Left ventricle myocardium inferior (tissue), 1 donor: Measurements from ENCODE around the gene ZNF568. TPM values are rescaled to one million over a fixed set of nuclear protein-coding genes. Genes with fewer than 3 reads are reported as not detected.

Experiments used
- DNase-seq: peaks from one replicate; pipeline ENCODE4 v3.0.0-alpha.2; 2020
- H3K27ac ChIP-seq: fragments of 200-600 bp; replicated peaks from 2 replicates; pipeline ENCODE4 v1.8.0; 2021
- H3K27me3 ChIP-seq: fragments of 200-600 bp; 2 replicates; pipeline ENCODE4 v1.8.0; 2021; ENCODE audit warnings: low read depth
- H3K36me3 ChIP-seq: fragments of 200-600 bp; 2 replicates; pipeline ENCODE4 v1.8.0; 2021
- H3K4me1 ChIP-seq: fragments of 200-600 bp; 2 replicates; pipeline ENCODE4 v1.8.0; 2021
- H3K4me3 ChIP-seq: fragments of 200-600 bp; 2 replicates; pipeline ENCODE4 v1.8.0; 2021; ENCODE audit warnings: mild to moderate bottlenecking, moderate library complexity
- H3K9me3 ChIP-seq: fragments of 200-600 bp; replicated peaks from 2 replicates; pipeline ENCODE4 v1.8.0; 2021
- intact Hi-C: fragments of 100-400 bp; cut with micrococcal nuclease; formaldehyde crosslinking; loops from one replicate; pipeline ENCODE4 v1.11.0; 2022
- total RNA-seq: library from RNA; stranded (reverse); fragmentation: NEBNext Ultra II Directional; extraction: Animal tissue kit (Norgen Biotek cat#: 25700); gene quantifications from one replicate; pipeline ENCODE4 v1.2.1, GENCODE V29; 2021
- TF ChIP-seq, protein P1 (sequence below): fragments of 200-600 bp; IDR thresholded peaks from 2 replicates; pipeline ENCODE4 v1.8.0; 2021; ENCODE audit warnings: antibody characterized with exemption, mild to moderate bottlenecking, borderline replicate concordance
- donor health status: DM: no; HTN: yes; CAD: no; lungs with severe emphysema.

The ZNF568 gene
- total RNA-seq, 1 donor from 2014 or later = 7.1 TPM

- DNase-seq = no peak
- Histone ChIP-seq H3K27me3 (no peaks in the 10 kb centered on the region), H3K4me3 (no peak overlapping the region), H3K4me1 (no peaks in the 10 kb centered on the region), H3K9me3 (no peaks in the 10 kb centered on the region), H3K36me3 (peaks cover 36% of the 10 kb centered on the region), H3K27ac (no peak overlapping the region)
- TF ChIP-seq, protein P1, sequence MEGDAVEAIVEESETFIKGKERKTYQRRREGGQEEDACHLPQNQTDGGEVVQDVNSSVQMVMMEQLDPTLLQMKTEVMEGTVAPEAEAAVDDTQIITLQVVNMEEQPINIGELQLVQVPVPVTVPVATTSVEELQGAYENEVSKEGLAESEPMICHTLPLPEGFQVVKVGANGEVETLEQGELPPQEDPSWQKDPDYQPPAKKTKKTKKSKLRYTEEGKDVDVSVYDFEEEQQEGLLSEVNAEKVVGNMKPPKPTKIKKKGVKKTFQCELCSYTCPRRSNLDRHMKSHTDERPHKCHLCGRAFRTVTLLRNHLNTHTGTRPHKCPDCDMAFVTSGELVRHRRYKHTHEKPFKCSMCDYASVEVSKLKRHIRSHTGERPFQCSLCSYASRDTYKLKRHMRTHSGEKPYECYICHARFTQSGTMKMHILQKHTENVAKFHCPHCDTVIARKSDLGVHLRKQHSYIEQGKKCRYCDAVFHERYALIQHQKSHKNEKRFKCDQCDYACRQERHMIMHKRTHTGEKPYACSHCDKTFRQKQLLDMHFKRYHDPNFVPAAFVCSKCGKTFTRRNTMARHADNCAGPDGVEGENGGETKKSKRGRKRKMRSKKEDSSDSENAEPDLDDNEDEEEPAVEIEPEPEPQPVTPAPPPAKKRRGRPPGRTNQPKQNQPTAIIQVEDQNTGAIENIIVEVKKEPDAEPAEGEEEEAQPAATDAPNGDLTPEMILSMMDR = no peak
- intact Hi-C loops = no loop called here
Measured at GRCh38 chr19:36986131-36986530, 70.0 kb downstream of the ZNF568 start.

DNA sequence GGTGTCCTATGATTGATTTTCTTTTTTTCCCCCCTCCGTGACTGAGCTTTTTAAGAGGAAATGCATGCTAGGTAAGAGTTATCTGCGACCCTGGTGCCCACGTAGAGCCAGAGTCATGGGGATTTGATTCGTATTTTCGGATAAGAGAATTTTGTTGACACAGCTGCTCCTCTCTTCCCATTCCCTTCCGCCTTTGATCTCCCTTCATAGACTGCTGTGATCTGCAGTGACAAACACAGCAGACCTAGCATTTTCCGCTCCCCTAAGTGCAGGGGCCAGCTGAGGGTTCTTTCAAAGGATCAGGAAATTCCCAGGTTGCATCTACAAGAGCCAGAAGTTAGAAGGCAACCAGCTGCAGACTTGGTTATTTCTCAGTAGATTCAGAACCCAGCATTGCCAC, 70.5 kb downstream of the ZNF568 start:
- Histone ChIP-seq H3K27me3 (no peaks in the 10 kb centered on the region), H3K9me3 (peaks cover 2% of the 10 kb centered on the region), H3K4me1 (no peaks in the 10 kb centered on the region), H3K36me3 (peaks cover 36% of the 10 kb centered on the region), H3K4me3 (no peak overlapping the region), H3K27ac (no peak overlapping the region)
- intact Hi-C loops = no loop called here
- TF ChIP-seq, protein P1 = no peak
- no peak for DNase-seq

DNA sequence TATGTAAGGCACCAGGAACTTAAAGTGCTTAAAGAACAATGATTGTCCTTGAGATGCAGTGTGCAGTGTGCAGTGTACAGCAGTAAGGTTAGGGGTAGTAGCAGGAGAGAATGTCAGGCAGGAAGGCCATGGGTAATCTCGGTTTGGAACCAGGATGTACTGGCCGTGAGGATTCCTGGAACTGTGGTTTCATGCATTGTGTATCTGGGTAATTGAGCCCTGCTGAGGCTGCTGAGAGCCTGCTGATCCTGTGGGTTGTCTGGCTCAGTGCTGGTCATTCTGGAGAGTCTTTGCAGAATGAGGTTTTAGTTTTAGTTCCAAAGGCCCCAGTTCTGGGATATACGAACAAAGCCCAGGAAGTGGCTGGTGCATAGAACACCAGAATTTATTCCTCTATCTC, 71.0 kb downstream of the ZNF568 start:
- H3K4me1 ChIP-seq = no peaks in the 10 kb centered on the region
- intact Hi-C loops = no loop called here
- no peak overlapping the region for H3K27ac ChIP-seq
- H3K4me3 ChIP-seq = no peak overlapping the region
- H3K27me3 ChIP-seq = no peaks in the 10 kb centered on the region
- peaks cover 6% of the 10 kb centered on the region for H3K9me3 ChIP-seq
- DNase-seq = no peak
- H3K36me3 ChIP-seq = peaks cover 35% of the 10 kb centered on the region
- TF ChIP-seq, protein P1 = no peak

DNA sequence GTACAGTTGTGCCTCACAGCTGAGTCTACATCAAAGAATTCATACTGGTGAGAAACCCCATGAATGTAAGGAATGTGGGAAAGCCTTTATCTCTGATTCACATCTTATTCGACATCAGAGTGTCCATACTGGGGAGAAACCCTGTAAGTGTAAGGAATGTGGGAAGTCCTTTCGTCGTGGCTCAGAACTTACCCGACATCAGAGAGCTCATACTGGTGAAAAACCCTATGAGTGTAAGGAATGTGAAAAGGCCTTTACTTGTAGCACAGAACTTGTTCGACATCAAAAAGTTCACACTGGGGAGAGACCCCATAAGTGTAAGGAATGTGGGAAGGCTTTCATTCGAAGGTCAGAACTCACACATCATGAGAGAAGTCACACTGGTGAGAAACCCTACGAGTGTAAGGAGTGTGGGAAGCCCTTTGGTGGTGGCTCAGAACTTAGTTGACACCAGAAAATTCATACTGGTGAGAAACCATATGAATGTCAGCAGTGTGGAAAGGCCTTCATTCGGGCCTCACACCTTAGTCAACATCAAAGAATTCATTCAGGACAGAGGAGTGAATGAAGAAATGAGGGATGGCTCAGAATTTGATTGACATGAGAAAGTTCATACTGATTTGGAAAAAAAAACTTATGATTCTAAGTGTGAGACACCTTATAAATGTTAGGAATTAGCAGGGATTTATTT, 81.2 kb downstream of the ZNF568 start:
- Histone ChIP-seq H3K27ac (no peak overlapping the region), H3K4me1 (no peaks in the 10 kb centered on the region), H3K9me3 (peaks cover 55% of the 10 kb centered on the region), H3K27me3 (no peaks in the 10 kb centered on the region), H3K36me3 (peaks cover 52% of the 10 kb centered on the region), H3K4me3 (no peak overlapping the region)
- no peak for DNase-seq
- intact Hi-C loops = no loop called here
- TF ChIP-seq, protein P1 = no peak

- intact Hi-C loops = no loop called here
- peaks cover 50% of the 10 kb centered on the region for H3K9me3 ChIP-seq
- no peak overlapping the region for H3K27ac ChIP-seq
- H3K27me3 ChIP-seq = no peaks in the 10 kb centered on the region
- H3K4me1 ChIP-seq = no peaks in the 10 kb centered on the region
- DNase-seq = no peak
- no peak overlapping the region for H3K4me3 ChIP-seq
- H3K36me3 ChIP-seq = peaks cover 46% of the 10 kb centered on the region
- TF ChIP-seq, protein P1 = no peak
Measured at GRCh38 chr19:36997843-36998235, 81.7 kb downstream of the ZNF568 start.
